Measurements from ENCODE around the gene IGFBP4.

DNA sequence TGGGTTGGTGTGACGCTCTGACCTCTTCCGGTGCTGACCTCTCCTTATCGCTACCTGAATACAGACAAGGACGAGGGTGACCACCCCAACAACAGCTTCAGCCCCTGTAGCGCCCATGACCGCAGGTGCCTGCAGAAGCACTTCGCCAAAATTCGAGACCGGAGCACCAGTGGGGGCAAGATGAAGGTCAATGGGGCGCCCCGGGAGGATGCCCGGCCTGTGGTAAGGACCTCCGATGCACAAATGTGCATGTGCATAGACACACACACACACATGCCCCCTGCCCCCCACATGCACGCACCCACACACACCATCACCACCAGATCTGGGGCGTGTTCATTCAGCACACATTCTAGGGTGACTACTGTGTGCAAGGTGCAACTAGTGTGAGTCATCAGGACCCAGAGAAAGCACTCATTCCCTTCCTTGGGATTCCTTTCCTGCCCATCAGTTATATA, 9.7 kb downstream of the IGFBP4 start:
- TF ChIP-seq, protein P1, sequence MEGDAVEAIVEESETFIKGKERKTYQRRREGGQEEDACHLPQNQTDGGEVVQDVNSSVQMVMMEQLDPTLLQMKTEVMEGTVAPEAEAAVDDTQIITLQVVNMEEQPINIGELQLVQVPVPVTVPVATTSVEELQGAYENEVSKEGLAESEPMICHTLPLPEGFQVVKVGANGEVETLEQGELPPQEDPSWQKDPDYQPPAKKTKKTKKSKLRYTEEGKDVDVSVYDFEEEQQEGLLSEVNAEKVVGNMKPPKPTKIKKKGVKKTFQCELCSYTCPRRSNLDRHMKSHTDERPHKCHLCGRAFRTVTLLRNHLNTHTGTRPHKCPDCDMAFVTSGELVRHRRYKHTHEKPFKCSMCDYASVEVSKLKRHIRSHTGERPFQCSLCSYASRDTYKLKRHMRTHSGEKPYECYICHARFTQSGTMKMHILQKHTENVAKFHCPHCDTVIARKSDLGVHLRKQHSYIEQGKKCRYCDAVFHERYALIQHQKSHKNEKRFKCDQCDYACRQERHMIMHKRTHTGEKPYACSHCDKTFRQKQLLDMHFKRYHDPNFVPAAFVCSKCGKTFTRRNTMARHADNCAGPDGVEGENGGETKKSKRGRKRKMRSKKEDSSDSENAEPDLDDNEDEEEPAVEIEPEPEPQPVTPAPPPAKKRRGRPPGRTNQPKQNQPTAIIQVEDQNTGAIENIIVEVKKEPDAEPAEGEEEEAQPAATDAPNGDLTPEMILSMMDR (conservative IDR thresholded peaks at IDR 0.05 in 1 of 2, IDR thresholded peaks at IDR 0.05 in 1 of 2; ENCODE audit: low read depth in 1 of 2, low read length in 2 of 2), result no peak
- no peak for TF ChIP-seq EZH2 (IDR thresholded peaks at IDR 0.05; ENCODE audit: low read length, missing control alignments)
